ENCODE data around the gene MIDN.

MIDN gene

DNA sequence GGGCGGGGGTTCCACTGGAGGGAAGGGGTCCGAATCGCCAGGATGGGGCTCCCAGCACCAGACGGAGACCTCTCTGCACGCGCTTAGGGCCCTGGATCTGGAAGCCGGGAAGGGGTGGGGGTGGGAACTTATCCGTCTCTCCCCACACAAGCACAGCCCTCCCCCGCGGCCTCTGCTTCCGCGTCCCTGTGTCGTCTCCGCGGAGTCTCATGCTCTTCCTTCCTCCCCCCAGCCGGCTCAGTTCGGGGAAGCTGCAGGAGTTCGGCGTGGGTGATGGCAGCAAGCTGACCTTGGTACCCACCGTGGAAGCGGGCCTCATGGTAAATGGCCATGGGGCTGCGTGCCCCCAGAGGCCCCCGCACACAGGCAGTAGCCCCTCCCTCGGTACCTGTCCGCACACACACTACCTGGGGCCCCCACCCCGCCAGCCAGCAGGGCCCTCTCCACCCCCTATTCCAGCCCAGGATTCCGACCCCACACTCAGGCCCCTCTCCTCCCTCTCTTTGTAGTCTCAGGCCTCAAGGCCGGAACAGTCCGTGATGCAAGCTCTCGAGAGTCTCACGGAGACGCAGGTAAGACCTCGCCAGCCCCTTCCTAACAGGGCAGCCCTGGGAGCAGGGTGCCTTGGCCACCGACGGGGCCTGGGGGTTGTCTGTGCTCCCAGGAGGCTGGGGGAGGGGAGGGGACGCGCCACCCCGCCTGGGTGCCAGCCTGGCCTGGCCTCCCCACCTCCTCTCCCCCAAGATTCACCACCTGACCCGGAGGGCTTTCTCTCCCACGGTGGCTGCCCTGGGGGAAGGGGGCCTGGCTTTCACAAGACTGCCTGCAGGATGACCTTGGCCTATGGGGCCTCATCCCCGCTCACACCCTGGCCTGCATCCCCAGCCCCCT is 3.2 kb downstream of the MIDN start:
- H3K4me3 ChIP-seq (ENCODE audit: low read depth, low read length), result peak overlapping the region; percentile 89
- TF ChIP-seq, protein P1, sequence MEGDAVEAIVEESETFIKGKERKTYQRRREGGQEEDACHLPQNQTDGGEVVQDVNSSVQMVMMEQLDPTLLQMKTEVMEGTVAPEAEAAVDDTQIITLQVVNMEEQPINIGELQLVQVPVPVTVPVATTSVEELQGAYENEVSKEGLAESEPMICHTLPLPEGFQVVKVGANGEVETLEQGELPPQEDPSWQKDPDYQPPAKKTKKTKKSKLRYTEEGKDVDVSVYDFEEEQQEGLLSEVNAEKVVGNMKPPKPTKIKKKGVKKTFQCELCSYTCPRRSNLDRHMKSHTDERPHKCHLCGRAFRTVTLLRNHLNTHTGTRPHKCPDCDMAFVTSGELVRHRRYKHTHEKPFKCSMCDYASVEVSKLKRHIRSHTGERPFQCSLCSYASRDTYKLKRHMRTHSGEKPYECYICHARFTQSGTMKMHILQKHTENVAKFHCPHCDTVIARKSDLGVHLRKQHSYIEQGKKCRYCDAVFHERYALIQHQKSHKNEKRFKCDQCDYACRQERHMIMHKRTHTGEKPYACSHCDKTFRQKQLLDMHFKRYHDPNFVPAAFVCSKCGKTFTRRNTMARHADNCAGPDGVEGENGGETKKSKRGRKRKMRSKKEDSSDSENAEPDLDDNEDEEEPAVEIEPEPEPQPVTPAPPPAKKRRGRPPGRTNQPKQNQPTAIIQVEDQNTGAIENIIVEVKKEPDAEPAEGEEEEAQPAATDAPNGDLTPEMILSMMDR (IDR thresholded peaks at IDR 0.05; ENCODE audit: low read depth, low read length), result no peak

- H3K4me3 ChIP-seq (ENCODE audit: low read depth, low read length), result peak overlapping the region; percentile 89
- TF ChIP-seq, protein P1 (IDR thresholded peaks at IDR 0.05; ENCODE audit: low read depth, low read length), result no peak
Measured at GRCh38 chr19:1252221-1252820, 3.9 kb downstream of the MIDN start.

- TF ChIP-seq, protein P1 (IDR thresholded peaks at IDR 0.05; ENCODE audit: low read depth, low read length), result no peak
- H3K4me3 ChIP-seq (ENCODE audit: low read depth, low read length), result peak overlapping the region; percentile 89
Measured at GRCh38 chr19:1252821-1253513, 4.6 kb downstream of the MIDN start.

- peak overlapping the region; percentile 89 for H3K4me3 ChIP-seq (ENCODE audit: low read depth, low read length)
- TF ChIP-seq, protein P1 (IDR thresholded peaks at IDR 0.05; ENCODE audit: low read depth, low read length), result no peak
Measured at GRCh38 chr19:1253514-1254080, 5.2 kb downstream of the MIDN start.

DNA sequence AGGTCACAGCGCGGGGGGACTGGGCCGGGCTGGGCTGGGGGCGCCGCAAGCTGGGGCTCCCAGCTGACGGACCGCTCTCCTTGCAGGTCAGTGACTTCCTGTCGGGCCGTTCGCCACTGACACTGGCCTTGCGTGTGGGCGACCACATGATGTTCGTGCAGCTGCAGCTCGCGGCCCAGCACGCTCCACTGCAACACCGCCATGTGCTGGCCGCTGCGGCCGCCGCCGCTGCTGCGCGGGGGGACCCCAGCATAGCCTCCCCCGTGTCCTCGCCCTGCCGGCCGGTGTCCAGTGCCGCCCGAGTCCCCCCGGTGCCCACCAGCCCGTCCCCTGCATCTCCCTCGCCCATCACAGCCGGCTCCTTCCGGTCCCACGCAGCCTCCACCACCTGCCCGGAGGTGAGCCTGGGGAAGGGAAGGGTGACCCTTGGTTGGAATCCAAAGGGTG is 5.7 kb downstream of the MIDN start:
- TF ChIP-seq, protein P1 (IDR thresholded peaks at IDR 0.05; ENCODE audit: low read depth, low read length), result no peak
- H3K4me3 ChIP-seq (ENCODE audit: low read depth, low read length), result peak overlapping the region; percentile 89

GRCh38 chr19:1254530-1255185 is 6.3 kb downstream of the MIDN start:
- no peak overlapping the region for H3K4me3 ChIP-seq (ENCODE audit: low read depth, low read length)
- TF ChIP-seq, protein P1 (IDR thresholded peaks at IDR 0.05; ENCODE audit: low read depth, low read length), result no peak
